GM10266 (cell line): ENCODE results near the gene YPEL2.

ENCODE experiments used
- DNase-seq: peaks from one replicate; pipeline ENCODE4 v3.0.0; 2012; ENCODE audit errors: extremely low spot score
- CTCF ChIP-seq: IDR thresholded peaks from 2 replicates; pipeline ENCODE4 v1.5.1; 2012; ENCODE audit warnings: mild to moderate bottlenecking, low read depth; ENCODE audit not compliant: control insufficient read depth, insufficient read depth; ENCODE audit errors: missing control alignments

The YPEL2 gene

GRCh38 chr17:59331929-59332748 lies 684 bp downstream of the YPEL2 start:
- peak; percentile 48 for DNase-seq

GRCh38 chr17:59332749-59333377 lies 1.4 kb downstream of the YPEL2 start:
- no peak for TF ChIP-seq CTCF
- no peak for DNase-seq

More at GRCh38 chr17:59331929-59332748, 684 bp downstream of the YPEL2 start:
- no peak for TF ChIP-seq CTCF

- TF ChIP-seq CTCF, result no peak
- DNase-seq, result no peak
Measured at GRCh38 chr17:59333836-59334235, 2.4 kb downstream of the YPEL2 start.

GRCh38 chr17:59335685-59336084 lies 4.2 kb downstream of the YPEL2 start:
- no peak for DNase-seq
- TF ChIP-seq CTCF, result no peak

GRCh38 chr17:59337741-59338299 lies 6.4 kb downstream of the YPEL2 start:
- no peak for DNase-seq
- no peak for TF ChIP-seq CTCF

- no peak for TF ChIP-seq CTCF
- no peak for DNase-seq
Measured at GRCh38 chr17:59338498-59338897, 7.0 kb downstream of the YPEL2 start.

- TF ChIP-seq CTCF, result no peak
Measured at GRCh38 chr17:59341922-59342321, 10.5 kb downstream of the YPEL2 start.

More at GRCh38 chr17:59341922-59342321, 10.5 kb downstream of the YPEL2 start:
- no peak for DNase-seq
